Calu3 (cell line): Measurements from ENCODE around the gene YIPF3. TPM values are rescaled to one million over a fixed set of nuclear protein-coding genes. Genes with fewer than 3 reads are reported as not detected.
A peak's percentile ranks its signal among the peaks of the same experiment; 100 is the strongest.
"Not testable (repeated sequence)": the region's sequence is repeated elsewhere in the genome, so short reads cannot be mapped to it uniquely, and the experiment has no call there.

Source experiments
- Bru-seq: library from RNA; stranded (reverse); fragments of 400-500 nt; gene quantifications from one replicate; lab custom pipeline; 2021; lab: Mats Ljungman, UMichigan
- BruChase-seq, 2 experiments: library from RNA; stranded (reverse); fragments of 400-500 nt; gene quantifications; one replicate each; lab custom pipeline; 2021; lab: Mats Ljungman, UMichigan
- BruUV-seq: library from RNA; stranded (reverse); fragments of 400-500 nt; replicated peaks from 2 replicates; lab custom pipeline; 2021; lab: Mats Ljungman, UMichigan
- CTCF ChIA-PET: fragments of 300-600 bp; sonication (Branson Sonifier 250); formaldehyde crosslinking; loops from one replicate; lab custom pipeline; 2022; ENCODE audit warnings: antibody characterized with exemption; lab: Charles Lee
- DNase-seq: peaks from one replicate; pipeline ENCODE4 v3.0.0; 2022
- H3K27ac Mint-ChIP-seq: one replicate; pipeline ENCODE4 v1.8.0; 2022; ENCODE audit warnings: mixed read lengths; ENCODE audit not compliant: unreplicated experiment
- H3K27me3 Mint-ChIP-seq: one replicate; pipeline ENCODE4 v1.8.0; 2022; ENCODE audit warnings: mixed read lengths; ENCODE audit not compliant: unreplicated experiment
- H3K36me3 Mint-ChIP-seq: one replicate; pipeline ENCODE4 v1.8.0; 2022; ENCODE audit warnings: mild to moderate bottlenecking, moderate library complexity, mixed read lengths; ENCODE audit not compliant: insufficient read depth, unreplicated experiment
- H3K4me1 Mint-ChIP-seq: one replicate; pipeline ENCODE4 v1.8.0; 2022; ENCODE audit warnings: mild to moderate bottlenecking, low read depth, mixed read lengths; ENCODE audit not compliant: unreplicated experiment
- H3K4me3 Mint-ChIP-seq: one replicate; pipeline ENCODE4 v1.8.0; 2022; ENCODE audit warnings: mild to moderate bottlenecking, low read depth, moderate library complexity, mixed read lengths; ENCODE audit not compliant: unreplicated experiment
- H3K9me3 Mint-ChIP-seq: one replicate; pipeline ENCODE4 v1.8.0; 2022; ENCODE audit warnings: low read depth, mixed read lengths; ENCODE audit not compliant: unreplicated experiment
- CTCF ChIP-seq: fragments of 200-600 bp; IDR thresholded peaks from one replicate; pipeline ENCODE4 v1.8.0; 2022; ENCODE audit warnings: antibody characterized with exemption; ENCODE audit not compliant: unreplicated experiment
- intact Hi-C: fragments of 100-400 bp; cut with micrococcal nuclease; formaldehyde crosslinking; loops from one replicate; pipeline ENCODE4 v1.10.0; 2022; ENCODE audit not compliant: unreplicated experiment
- long read RNA-seq: library from polyadenylated mRNA; stranded (forward); transcript quantifications from one replicate; pipeline ENCODE4 v2.0.0, GENCODE V29; 2022
- total RNA-seq: library from RNA; stranded (reverse); gene quantifications from 2 replicates; pipeline ENCODE4 v1.2.3, GENCODE V29; 2022

The YIPF3 gene
- total RNA-seq (127 and 133 TPM in 2 replicates), Bru-seq, nascent RNA (percentile 83 among the genes with signal in this experiment), BruChase-seq, experiment 1, labeled RNA remaining after a 6-hour chase (percentile 95 among the genes with signal in this experiment), BruChase-seq, experiment 2, labeled RNA remaining after a 2-hour chase (percentile 87 among the genes with signal in this experiment)
- long read RNA-seq, transcript YIPF3-202 (9 exons, 1,576 nt) = major isoform, 172 of 219 reads
- long read RNA-seq, partial matches to known transcripts = 10 of 219 reads
- long read RNA-seq, other reads (novel, unspliced or antisense) = 35 of 219 reads

- Mint-ChIP-seq H3K4me3 (no peak within 1 kb of the TSS), H3K4me1 (peaks cover 15% of the 10 kb centered on the region)
- intact Hi-C loops = no loop called here
Measured at GRCh38 chr6:43516697-43517504, at the start of gene YIPF3, which contains the start of gene POLR1C. TSS of gene YIPF3 (minus strand) at chr6:43516926. CDS start at chr6:43516807, 119 bp downstream. TSS of gene POLR1C (plus strand) at chr6:43517089. CDS start at chr6:43517110, 21 bp downstream.

GRCh38 chr6:43559328-43559727 lies 42.6 kb upstream of the YIPF3 start:
- Mint-ChIP-seq H3K27ac (no peak overlapping the region), H3K27me3 (no peaks in the 10 kb centered on the region), H3K4me1 (no peaks in the 10 kb centered on the region), H3K36me3 (peaks cover 85% of the 10 kb centered on the region), H3K4me3 (no peak overlapping the region), H3K9me3 (no peaks in the 10 kb centered on the region)
- CTCF ChIA-PET = no interaction called here
- intact Hi-C loops = no loop called here
- BruUV-seq = no TSS peak
- DNase-seq = no peak
- no peak for TF ChIP-seq CTCF

More at GRCh38 chr6:43516697-43517504, at the start of gene YIPF3, which contains the start of gene POLR1C:
- peak; percentile 99 for DNase-seq
- TF ChIP-seq CTCF = no peak
- no TSS peak for BruUV-seq
- H3K36me3 Mint-ChIP-seq = peaks cover 36% of the 10 kb centered on the region
- no peaks in the 10 kb centered on the region for H3K27me3 Mint-ChIP-seq
- CTCF ChIA-PET = interaction anchor here (0.5 to 1.5 kb wide), 3 partner anchors 9 to 139 kb away, joined by 3 to 4 read pairs (median 4); no protein-coding TSS in a partner anchor
- H3K9me3 Mint-ChIP-seq = no peaks in the 10 kb centered on the region
- H3K27ac Mint-ChIP-seq = no peak within 1 kb of the TSS

- H3K36me3 Mint-ChIP-seq = peaks cover 87% of the 10 kb centered on the region
- CTCF ChIA-PET = interaction anchor here (0.7 kb wide), 1 partner anchor 68 kb away, joined by 6 read pairs; no protein-coding TSS in a partner anchor
- H3K27ac Mint-ChIP-seq, H3K4me3 Mint-ChIP-seq, DNase-seq, BruUV-seq, H3K27me3 Mint-ChIP-seq, intact Hi-C loops, H3K4me1 Mint-ChIP-seq, H3K9me3 Mint-ChIP-seq: not testable (repeated sequence)
Measured at GRCh38 chr6:43557620-43558019, 40.9 kb upstream of the YIPF3 start.

- no peak for TF ChIP-seq CTCF
- intact Hi-C loops = no loop called here
- Mint-ChIP-seq H3K36me3 (peaks cover 72% of the 10 kb centered on the region), H3K4me1 (no peaks in the 10 kb centered on the region), H3K27ac (no peak overlapping the region), H3K27me3 (no peaks in the 10 kb centered on the region), H3K9me3 (no peaks in the 10 kb centered on the region), H3K4me3 (no peak overlapping the region)
- BruUV-seq = no TSS peak
- DNase-seq = no peak
- CTCF ChIA-PET = no interaction called here
Measured at GRCh38 chr6:43547222-43547621, 30.5 kb upstream of the YIPF3 start.
